GM12891 (cell line): ENCODE results near the gene EXOC4.

Experiments
- POLR2A ChIP-seq: IDR thresholded peaks from 2 replicates; pipeline ENCODE4 v1.6.1; 2011; ENCODE audit warnings: low read depth, low read length, control low read depth
- POLR2AphosphoS5 ChIP-seq: IDR thresholded peaks from 2 replicates; pipeline ENCODE4 v1.6.1; 2011; ENCODE audit warnings: low read depth, low read length, control low read depth
- TAF1 ChIP-seq: IDR thresholded peaks from 2 replicates; pipeline ENCODE4 v1.6.1; 2011; ENCODE audit warnings: low read depth, low read length, control low read depth

- TF ChIP-seq POLR2AphosphoS5: no peak
- TF ChIP-seq POLR2A: no peak
- no peak for TF ChIP-seq TAF1
Observed at GRCh38 chr7:134067164-134067563, 814.3 kb downstream of the EXOC4 start.
